GM18951 (cell line): ENCODE data around the gene RBP4.

Experiments used
- POLR2A ChIP-seq: IDR thresholded peaks from 4 replicates; pipeline ENCODE4 v1.6.1; 2011; ENCODE audit warnings: mild to moderate bottlenecking; ENCODE audit not compliant: insufficient read length, insufficient read depth; ENCODE audit errors: extremely low read depth
- in situ Hi-C: fragments of 300-500 bp; cut with MboI; formaldehyde crosslinking; loops from one replicate; pipeline ENCODE4 v1.12.0; 2022; ENCODE audit warnings: low sequenced_read_pairs, mixed read lengths, inconsistent platforms; ENCODE audit not compliant: unreplicated experiment

Gene RBP4

GRCh38 chr10:93589648-93590562 is 11.1 kb downstream of the RBP4 start:
- in situ Hi-C loops: no loop called here
- no peak for TF ChIP-seq POLR2A

GRCh38 chr10:93584445-93584844 is 16.6 kb downstream of the RBP4 start:
- TF ChIP-seq POLR2A: no peak
- in situ Hi-C loops: no loop called here

GRCh38 chr10:93580828-93581227 is 20.2 kb downstream of the RBP4 start:
- in situ Hi-C loops: no loop called here
- TF ChIP-seq POLR2A: no peak

- in situ Hi-C loops: no loop called here
- TF ChIP-seq POLR2A: no peak
Observed at GRCh38 chr10:93579985-93580711, 20.9 kb downstream of the RBP4 start.

- in situ Hi-C loops: no loop called here
- no peak for TF ChIP-seq POLR2A
Observed at GRCh38 chr10:93579089-93579488, 21.9 kb downstream of the RBP4 start.

GRCh38 chr10:93577565-93577964 is 23.5 kb downstream of the RBP4 start:
- no peak for TF ChIP-seq POLR2A
- in situ Hi-C loops: no loop called here

GRCh38 chr10:93576888-93577287 is 24.1 kb downstream of the RBP4 start:
- in situ Hi-C loops: no loop called here
- no peak for TF ChIP-seq POLR2A

GRCh38 chr10:93573924-93574323 is 27.1 kb downstream of the RBP4 start:
- no peak for TF ChIP-seq POLR2A
- in situ Hi-C loops: no loop called here

GRCh38 chr10:93573051-93573909 is 27.8 kb downstream of the RBP4 start:
- TF ChIP-seq POLR2A: no peak
- in situ Hi-C loops: no loop called here

GRCh38 chr10:93572606-93573005 is 28.4 kb downstream of the RBP4 start:
- no peak for TF ChIP-seq POLR2A

GRCh38 chr10:93570383-93570782 is 30.7 kb downstream of the RBP4 start:
- no peak for TF ChIP-seq POLR2A
- in situ Hi-C loops: no loop called here

More at GRCh38 chr10:93572606-93573005, 28.4 kb downstream of the RBP4 start:
- in situ Hi-C loops: no loop called here

GRCh38 chr10:93568105-93568390 is 33.0 kb downstream of the RBP4 start:
- no peak for TF ChIP-seq POLR2A
- in situ Hi-C loops: no loop called here

GRCh38 chr10:93567277-93568104 is 33.5 kb downstream of the RBP4 start:
- in situ Hi-C loops: no loop called here

More at GRCh38 chr10:93567277-93568104, 33.5 kb downstream of the RBP4 start:
- TF ChIP-seq POLR2A: no peak
